Prostate gland (tissue), 2 donors: ENCODE measurements around the gene TTC33.

ENCODE experiments used
- POLR2A ChIP-seq: fragments of 450-650 bp; IDR thresholded peaks from one replicate; pipeline ENCODE4 v1.6.1; 2016; ENCODE audit warnings: antibody characterized with exemption, mild to moderate bottlenecking
- POLR2AphosphoS5 ChIP-seq: sonication (generic); formaldehyde crosslinking; IDR thresholded peaks from one replicate; pipeline ENCODE4 v1.6.1; 2017; ENCODE audit warnings: antibody characterized with exemption
- TF ChIP-seq, protein P1 (sequence below), 4 experiments: fragments of 200-600 bp in 2 of 4; fragments of 450-650 bp in 2 of 4; sonication (generic) in 2 of 4; IDR thresholded peaks; 1 replicate in 3 of 4; 2 replicates in 1 of 4; pipeline ENCODE4 v1.5.1; 2016 to 2019; ENCODE audit warnings: antibody characterized with exemption in 4 of 4, mild to moderate bottlenecking in 2 of 4, moderate library complexity in 2 of 4

DNA sequence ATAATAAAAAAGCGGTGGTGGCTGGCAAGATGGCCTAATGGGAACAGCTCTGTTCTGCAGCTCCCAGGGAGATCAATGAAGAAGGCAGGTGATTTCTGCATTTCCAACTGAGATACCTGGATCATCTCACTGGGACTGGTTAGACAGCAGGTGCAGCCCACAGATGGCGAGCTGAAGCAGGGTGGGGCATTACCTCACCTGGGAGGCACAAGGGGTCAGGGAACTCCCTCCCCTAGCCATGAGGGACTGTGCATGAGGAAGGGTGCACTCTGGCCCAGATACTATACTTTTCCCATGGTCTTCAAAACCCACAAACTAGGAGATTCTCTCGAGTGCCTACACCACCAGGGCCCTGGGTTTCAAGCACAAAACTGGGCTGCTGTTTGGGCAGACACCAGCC lies 121.6 kb downstream of the TTC33 start:
- TF ChIP-seq, protein P1, sequence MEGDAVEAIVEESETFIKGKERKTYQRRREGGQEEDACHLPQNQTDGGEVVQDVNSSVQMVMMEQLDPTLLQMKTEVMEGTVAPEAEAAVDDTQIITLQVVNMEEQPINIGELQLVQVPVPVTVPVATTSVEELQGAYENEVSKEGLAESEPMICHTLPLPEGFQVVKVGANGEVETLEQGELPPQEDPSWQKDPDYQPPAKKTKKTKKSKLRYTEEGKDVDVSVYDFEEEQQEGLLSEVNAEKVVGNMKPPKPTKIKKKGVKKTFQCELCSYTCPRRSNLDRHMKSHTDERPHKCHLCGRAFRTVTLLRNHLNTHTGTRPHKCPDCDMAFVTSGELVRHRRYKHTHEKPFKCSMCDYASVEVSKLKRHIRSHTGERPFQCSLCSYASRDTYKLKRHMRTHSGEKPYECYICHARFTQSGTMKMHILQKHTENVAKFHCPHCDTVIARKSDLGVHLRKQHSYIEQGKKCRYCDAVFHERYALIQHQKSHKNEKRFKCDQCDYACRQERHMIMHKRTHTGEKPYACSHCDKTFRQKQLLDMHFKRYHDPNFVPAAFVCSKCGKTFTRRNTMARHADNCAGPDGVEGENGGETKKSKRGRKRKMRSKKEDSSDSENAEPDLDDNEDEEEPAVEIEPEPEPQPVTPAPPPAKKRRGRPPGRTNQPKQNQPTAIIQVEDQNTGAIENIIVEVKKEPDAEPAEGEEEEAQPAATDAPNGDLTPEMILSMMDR (IDR thresholded peaks at IDR 0.05): no peak
- TF ChIP-seq POLR2A (no peak), POLR2AphosphoS5 (no peak)
